ENCODE measurements around the gene MSL1. TPM values are rescaled to one million over a fixed set of nuclear protein-coding genes. Genes with fewer than 3 reads are reported as not detected.

The MSL1 gene
- total and polyA plus RNA-seq, 9 of the 15 experiments (the other 6 are each of a cell fraction or from before 2014, with no cell fraction given), result 13.8 to 120 (median 61.9) TPM

DNA sequence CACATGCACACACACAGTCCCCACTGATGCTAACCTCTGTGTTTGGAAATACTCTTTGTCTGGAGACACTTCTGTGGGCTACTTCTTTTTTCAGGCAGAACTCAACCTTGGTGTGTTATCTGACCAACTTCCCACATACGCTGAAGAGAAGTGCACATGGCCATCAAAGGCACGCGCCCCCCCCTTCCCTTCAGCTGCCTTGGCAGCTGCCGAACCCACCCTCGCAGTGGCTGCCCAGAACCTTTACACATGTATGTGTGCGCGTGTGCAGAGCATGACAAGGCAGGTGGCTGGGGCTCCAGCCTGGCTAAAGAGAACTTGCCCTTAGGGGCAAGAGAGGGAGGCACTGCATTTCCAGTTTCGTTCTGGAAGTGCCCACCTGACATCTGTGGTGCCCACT is 59.4 kb downstream of the MSL1 start (continued):
- TF ChIP-seq LEF1 (IDR thresholded peaks at IDR 0.05) (no peak), SMARCE1 (IDR thresholded peaks at IDR 0.05) (no peak), E2F3 (CRISPR knock-in tag; IDR thresholded peaks at IDR 0.05) (no peak), ARID1B (IDR thresholded peaks at IDR 0.05) (no peak), TCF3 (CRISPR knock-in tag; IDR thresholded peaks at IDR 0.05) (no peak), ZFPM2 (CRISPR knock-in tag; IDR thresholded peaks at IDR 0.05) (no peak), SUPT5H (IDR thresholded peaks at IDR 0.05) (no peak), NCOR1 (IDR thresholded peaks at IDR 0.05) (no peak), KLF1 (tag; IDR thresholded peaks at IDR 0.05) (no peak), KLF13 (tag; IDR thresholded peaks at IDR 0.05; ENCODE audit: borderline replicate concordance, low read depth) (no peak), ZNF551 (CRISPR knock-in tag; IDR thresholded peaks at IDR 0.05) (no peak), RCOR1 (IDR thresholded peaks at IDR 0.05; ENCODE audit: borderline replicate concordance in 1 of 2, low read depth in 2 of 2, low read length in 2 of 2) (no peak)
- TF ChIP-seq, protein P1, sequence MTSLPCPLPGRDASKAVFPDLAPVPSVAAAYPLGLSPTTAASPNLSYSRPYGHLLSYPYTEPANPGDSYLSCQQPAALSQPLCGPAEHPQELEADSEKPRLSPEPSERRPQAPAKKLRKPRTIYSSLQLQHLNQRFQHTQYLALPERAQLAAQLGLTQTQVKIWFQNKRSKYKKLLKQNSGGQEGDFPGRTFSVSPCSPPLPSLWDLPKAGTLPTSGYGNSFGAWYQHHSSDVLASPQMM (CRISPR knock-in tag; IDR thresholded peaks at IDR 0.05), result no peak

DNA sequence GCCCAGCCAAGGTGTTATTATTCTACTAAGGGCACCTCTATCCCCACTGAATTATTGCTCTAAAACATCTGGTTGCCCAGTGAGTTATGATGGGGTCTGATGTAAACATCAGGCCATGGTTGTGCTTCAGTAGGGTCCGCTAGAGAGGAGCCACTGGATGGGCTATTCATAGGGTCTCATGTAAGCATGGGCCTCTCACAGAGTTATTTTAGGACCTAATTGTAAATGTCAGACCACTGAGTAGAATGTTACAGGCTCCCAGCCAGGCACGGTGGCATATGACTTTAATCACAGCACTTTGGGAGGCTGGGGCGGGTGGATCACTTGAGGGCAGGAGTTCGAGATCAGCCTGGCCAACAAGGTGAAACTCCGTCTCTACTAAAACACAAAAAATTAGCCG is 60.8 kb downstream of the MSL1 start:
- BruUV-seq (replicated peaks), result no TSS peak
- no peak overlapping the region for H3K4me2 ChIP-seq (ENCODE audit: insufficient read depth, low read length)
- FAIRE-seq (no peak), ATAC-seq (no peak), DNase-seq (ENCODE audit: extremely low read depth in 1 of 4, low spot score in 3 of 4) (no peak)
- ChIA-PET POLR2A (interaction anchor here (0.6 to 0.7 kb wide), 2 partner anchors 12 to 155 kb away, joined by 3 to 5 read pairs; no protein-coding TSS in a partner anchor), CTCF (ENCODE audit: low intra/inter-chr PET ratio) (no interaction called here)
- in situ Hi-C loops (cut with MboI), result no loop called here
- no peak overlapping the region for H3K9ac ChIP-seq (ENCODE audit: insufficient read depth in 1 of 2, low read depth in 2 of 2, low read length in 2 of 2)
- no peak overlapping the region for H2AFZ ChIP-seq (ENCODE audit: low read depth, low read length)
- no peaks in the 10 kb centered on the region for H3K79me2 ChIP-seq (ENCODE audit: control insufficient read depth, insufficient read depth, low read length)
- no peaks in the 10 kb centered on the region for H3K9me3 ChIP-seq (replicated peaks; ENCODE audit: control insufficient read depth, insufficient read depth, low read depth, low read length)
- peaks cover 0 to 18% of the 10 kb centered on the region in 2 experiments; a peak in 3 of 5 replicates for H3K4me1 ChIP-seq (replicated peaks in 1 of 2; ENCODE audit: control insufficient read depth in 2 of 2, insufficient read depth in 2 of 2, low read length in 2 of 2)
- TF ChIP-seq KDM4B (IDR thresholded peaks at IDR 0.05; ENCODE audit: borderline replicate concordance in 2 of 2, low read depth in 1 of 2), result no peak
- no peaks in the 10 kb centered on the region for H3K27me3 ChIP-seq (ENCODE audit: control insufficient read depth in 2 of 2, insufficient read depth in 2 of 2, low read length in 2 of 2)
- 75% methylated on average over 5 of the region's 6 CpGs for WGBS (ENCODE audit: insufficient coverage, low coverage, missing lambda C conversion rate)
- H4K20me1 ChIP-seq (replicated peaks; ENCODE audit: control insufficient read depth, insufficient read depth, low read length), result no peaks in the 10 kb centered on the region
- H3K4me3 ChIP-seq, result no peak overlapping the region
- H3K36me3 ChIP-seq (ENCODE audit: control insufficient read depth, insufficient read depth, low read length), result no peaks in the 10 kb centered on the region
- intact Hi-C loops (cut with micrococcal nuclease), result no loop called here
- no peaks in the 10 kb centered on the region for H3K9me1 ChIP-seq (ENCODE audit: control insufficient read depth, insufficient read depth, low read length)
- H3K27ac ChIP-seq (ENCODE audit: extremely low read depth, low read depth, low read length), result no peak overlapping the region

Small RNA genes within 50 kb of the gene (microRNA-seq; reads per million reads assigned to microRNA genes)
- gene MIR6866 (ENCODE audit: borderline microRNAs expressed), result 0.64 reads per million

Other genes with a start within 250 kb of the MSL1 start
Only the 7 nearest of the 15 such genes appear.
- not detected in 2 replicates for gene CSF3, start 106.5 kb upstream of the MSL1 start, total RNA-seq (2014; rRNA removed)
- not detected in 2 replicates for gene CSF3, start 106.5 kb upstream of the MSL1 start, total RNA-seq (2014; rRNA removed; fragmentation: Illumina TruSeq; extraction: Trizol)
- not detected in 2 replicates for gene CSF3, start 106.5 kb upstream of the MSL1 start, total RNA-seq (2015; rRNA removed; fragmentation: Illumina TruSeq; extraction: Trizol)
- not detected in 2 replicates for gene CSF3, start 106.5 kb upstream of the MSL1 start, total RNA-seq (2021)
- not detected in 2 replicates for gene CSF3, start 106.5 kb upstream of the MSL1 start, polyA plus RNA-seq (2011; rRNA removed)
- gene CSF3, start 106.5 kb upstream of the MSL1 start, polyA plus RNA-seq (2014; fragmentation: Illumina TruSeq; extraction: Trizol), result not detected in 2 replicates
- not detected for gene CSF3, start 106.5 kb upstream of the MSL1 start, polyA plus RNA-seq (2014; fragmentation: Nextera tagmentation; extraction: Ambion mirVana)
- gene CSF3, start 106.5 kb upstream of the MSL1 start, polyA plus RNA-seq (2014; rRNA removed), result 0.19 TPM in 1 of 2 replicates, not detected in the other
- 40.0 and 50.2 TPM in 2 replicates for gene MED24, start 67.6 kb upstream of the MSL1 start, total RNA-seq (2014; rRNA removed)
- gene MED24, start 67.6 kb upstream of the MSL1 start, total RNA-seq (2014; rRNA removed; fragmentation: Illumina TruSeq; extraction: Trizol), result 40.3 and 48.9 TPM in 2 replicates
- gene MED24, start 67.6 kb upstream of the MSL1 start, total RNA-seq (2015; rRNA removed; fragmentation: Illumina TruSeq; extraction: Trizol), result 48.2 and 53.5 TPM in 2 replicates
- gene MED24, start 67.6 kb upstream of the MSL1 start, total RNA-seq (2021), result 102 and 108 TPM in 2 replicates
- gene MED24, start 67.6 kb upstream of the MSL1 start, polyA plus RNA-seq (2011; rRNA removed), result 76.3 and 110 TPM in 2 replicates
- 117 and 129 TPM in 2 replicates for gene MED24, start 67.6 kb upstream of the MSL1 start, polyA plus RNA-seq (2014; fragmentation: Illumina TruSeq; extraction: Trizol)
- 1 to 10 TPM; 5.9 to 8.3 TPM for gene MED24, start 67.6 kb upstream of the MSL1 start, polyA plus RNA-seq (2014; fragmentation: Nextera tagmentation; extraction: Ambion mirVana)
- 73.3 and 74.8 TPM in 2 replicates for gene MED24, start 67.6 kb upstream of the MSL1 start, polyA plus RNA-seq (2014; rRNA removed)
- gene THRA, start 59.0 kb upstream of the MSL1 start, total RNA-seq (2014; rRNA removed), result 13.8 and 18.9 TPM in 2 replicates
- gene THRA, start 59.0 kb upstream of the MSL1 start, total RNA-seq (2014; rRNA removed; fragmentation: Illumina TruSeq; extraction: Trizol), result 7.5 and 9.1 TPM in 2 replicates
- 12.2 and 13.2 TPM in 2 replicates for gene THRA, start 59.0 kb upstream of the MSL1 start, total RNA-seq (2015; rRNA removed; fragmentation: Illumina TruSeq; extraction: Trizol)
- 22.7 and 23.4 TPM in 2 replicates for gene THRA, start 59.0 kb upstream of the MSL1 start, total RNA-seq (2021)
- 8.3 and 9.3 TPM in 2 replicates for gene THRA, start 59.0 kb upstream of the MSL1 start, polyA plus RNA-seq (2011; rRNA removed)
- 19.7 and 21.6 TPM in 2 replicates for gene THRA, start 59.0 kb upstream of the MSL1 start, polyA plus RNA-seq (2014; fragmentation: Illumina TruSeq; extraction: Trizol)
- under 1 TPM; 0.34 to 0.50 TPM for gene THRA, start 59.0 kb upstream of the MSL1 start, polyA plus RNA-seq (2014; fragmentation: Nextera tagmentation; extraction: Ambion mirVana)
- gene THRA, start 59.0 kb upstream of the MSL1 start, polyA plus RNA-seq (2014; rRNA removed), result 12.7 and 13.8 TPM in 2 replicates
- 0.78 and 1.00 TPM in 2 replicates for gene NR1D1, start 21.4 kb upstream of the MSL1 start, total RNA-seq (2014; rRNA removed)
- 0.32 and 0.47 TPM in 2 replicates for gene NR1D1, start 21.4 kb upstream of the MSL1 start, total RNA-seq (2014; rRNA removed; fragmentation: Illumina TruSeq; extraction: Trizol)
- 0.65 and 1.2 TPM in 2 replicates for gene NR1D1, start 21.4 kb upstream of the MSL1 start, total RNA-seq (2015; rRNA removed; fragmentation: Illumina TruSeq; extraction: Trizol)
- gene NR1D1, start 21.4 kb upstream of the MSL1 start, total RNA-seq (2021), result 6.6 and 7.7 TPM in 2 replicates
- gene NR1D1, start 21.4 kb upstream of the MSL1 start, polyA plus RNA-seq (2011; rRNA removed), result 0.25 and 0.41 TPM in 2 replicates
- gene NR1D1, start 21.4 kb upstream of the MSL1 start, polyA plus RNA-seq (2014; fragmentation: Illumina TruSeq; extraction: Trizol), result 4.7 and 6.9 TPM in 2 replicates
- gene NR1D1, start 21.4 kb upstream of the MSL1 start, polyA plus RNA-seq (2014; fragmentation: Nextera tagmentation; extraction: Ambion mirVana), result under 1 TPM; 0.27 TPM
- gene NR1D1, start 21.4 kb upstream of the MSL1 start, polyA plus RNA-seq (2014; rRNA removed), result 1.4 and 2.0 TPM in 2 replicates
- gene CASC3, start 18.6 kb downstream of the MSL1 start, total RNA-seq (2014; rRNA removed), result 21.5 and 30.8 TPM in 2 replicates
- gene CASC3, start 18.6 kb downstream of the MSL1 start, total RNA-seq (2014; rRNA removed; fragmentation: Illumina TruSeq; extraction: Trizol), result 38.2 and 38.7 TPM in 2 replicates
- gene CASC3, start 18.6 kb downstream of the MSL1 start, total RNA-seq (2015; rRNA removed; fragmentation: Illumina TruSeq; extraction: Trizol), result 34.4 and 36.5 TPM in 2 replicates
- gene CASC3, start 18.6 kb downstream of the MSL1 start, total RNA-seq (2021), result 57.5 and 61.1 TPM in 2 replicates
- gene CASC3, start 18.6 kb downstream of the MSL1 start, polyA plus RNA-seq (2011; rRNA removed), result 43.3 and 51.8 TPM in 2 replicates
- 56.5 and 65.1 TPM in 2 replicates for gene CASC3, start 18.6 kb downstream of the MSL1 start, polyA plus RNA-seq (2014; fragmentation: Illumina TruSeq; extraction: Trizol)
- 10 to 100 TPM; 12.5 to 16.9 TPM for gene CASC3, start 18.6 kb downstream of the MSL1 start, polyA plus RNA-seq (2014; fragmentation: Nextera tagmentation; extraction: Ambion mirVana)
- 35.2 and 38.9 TPM in 2 replicates for gene CASC3, start 18.6 kb downstream of the MSL1 start, polyA plus RNA-seq (2014; rRNA removed)
- 1.8 and 2.1 TPM in 2 replicates for gene RAPGEFL1, start 55.5 kb downstream of the MSL1 start, total RNA-seq (2014; rRNA removed)
- gene RAPGEFL1, start 55.5 kb downstream of the MSL1 start, total RNA-seq (2014; rRNA removed; fragmentation: Illumina TruSeq; extraction: Trizol), result 1.5 and 1.6 TPM in 2 replicates
- gene RAPGEFL1, start 55.5 kb downstream of the MSL1 start, total RNA-seq (2015; rRNA removed; fragmentation: Illumina TruSeq; extraction: Trizol), result 1.5 and 1.8 TPM in 2 replicates
- 3.6 and 4.1 TPM in 2 replicates for gene RAPGEFL1, start 55.5 kb downstream of the MSL1 start, total RNA-seq (2021)
- gene RAPGEFL1, start 55.5 kb downstream of the MSL1 start, polyA plus RNA-seq (2011; rRNA removed), result 2.4 and 2.9 TPM in 2 replicates
- gene RAPGEFL1, start 55.5 kb downstream of the MSL1 start, polyA plus RNA-seq (2014; fragmentation: Illumina TruSeq; extraction: Trizol), result 1.9 and 2.8 TPM in 2 replicates
- gene RAPGEFL1, start 55.5 kb downstream of the MSL1 start, polyA plus RNA-seq (2014; fragmentation: Nextera tagmentation; extraction: Ambion mirVana), result under 1 TPM; 0.18 to 0.50 TPM
- gene RAPGEFL1, start 55.5 kb downstream of the MSL1 start, polyA plus RNA-seq (2014; rRNA removed), result 2.2 and 2.6 TPM in 2 replicates
- gene WIPF2, start 97.3 kb downstream of the MSL1 start, total RNA-seq (2014; rRNA removed), result 4.0 and 5.3 TPM in 2 replicates
- gene WIPF2, start 97.3 kb downstream of the MSL1 start, total RNA-seq (2014; rRNA removed; fragmentation: Illumina TruSeq; extraction: Trizol), result 4.5 and 5.1 TPM in 2 replicates
- gene WIPF2, start 97.3 kb downstream of the MSL1 start, total RNA-seq (2015; rRNA removed; fragmentation: Illumina TruSeq; extraction: Trizol), result 4.9 and 5.3 TPM in 2 replicates
- gene WIPF2, start 97.3 kb downstream of the MSL1 start, total RNA-seq (2021), result 13.9 and 15.0 TPM in 2 replicates
- gene WIPF2, start 97.3 kb downstream of the MSL1 start, polyA plus RNA-seq (2011; rRNA removed), result 3.6 and 5.3 TPM in 2 replicates
- 10.7 and 11.0 TPM in 2 replicates for gene WIPF2, start 97.3 kb downstream of the MSL1 start, polyA plus RNA-seq (2014; fragmentation: Illumina TruSeq; extraction: Trizol)
- 1 to 10 TPM; 3.9 to 4.5 TPM for gene WIPF2, start 97.3 kb downstream of the MSL1 start, polyA plus RNA-seq (2014; fragmentation: Nextera tagmentation; extraction: Ambion mirVana)
- 6.5 and 7.9 TPM in 2 replicates for gene WIPF2, start 97.3 kb downstream of the MSL1 start, polyA plus RNA-seq (2014; rRNA removed)